HepG2 (cell line): ENCODE results near the gene AJUBA. TPM values are rescaled to one million over a fixed set of nuclear protein-coding genes. Genes with fewer than 3 reads are reported as not detected.

Source experiments
- EHMT2 ChIP-seq: fragments of 200-600 bp; sonication (generic); IDR thresholded peaks from 2 replicates; pipeline ENCODE4 v1.7.0; 2017; ENCODE audit warnings: antibody characterized with exemption, low read depth, low read length, borderline replicate concordance
- FOXA1 ChIP-seq, 2 experiments: fragments of 450-650 bp in 1 of 2; sonication (generic) in 1 of 2; formaldehyde crosslinking in 1 of 2; IDR thresholded peaks; 2 replicates each; pipeline versions ENCODE4 v1.4.0 to v1.6.1; 2016 to 2020; ENCODE audit warnings: missing genetic modification reagents in 1 of 2
- MAFK ChIP-seq, 2 experiments: IDR thresholded peaks in 1 of 2; conservative IDR thresholded peaks in 1 of 2; 2 replicates each; pipeline ENCODE4 v1.6.1; 2011; ENCODE audit warnings: improper control_type of control experiment in 2 of 2, low read length in 2 of 2
- MED13 ChIP-seq: sonication (generic); formaldehyde crosslinking; IDR thresholded peaks from 2 replicates; pipeline ENCODE4 v1.5.0; 2020; ENCODE audit warnings: missing genetic modification reagents
- MTA3 ChIP-seq: sonication (generic); formaldehyde crosslinking; IDR thresholded peaks from 2 replicates; pipeline ENCODE4 v1.4.0; 2020; ENCODE audit warnings: missing genetic modification reagents
- PCBP2 ChIP-seq: fragments of 200-400 bp; formaldehyde crosslinking; optimal IDR thresholded peaks from 2 replicates; pipeline ENCODE3; 2018; ENCODE audit warnings: low read length, low read depth; ENCODE audit not compliant: poor library complexity, severe bottlenecking
- PRPF4 ChIP-seq: fragments of 200-400 bp; formaldehyde crosslinking; IDR thresholded peaks from 2 replicates; pipeline ENCODE4 v1.6.1; 2016; ENCODE audit warnings: low read length, low read depth; ENCODE audit not compliant: poor library complexity, severe bottlenecking
- SIN3B ChIP-seq: fragments of 150-350 bp; IDR thresholded peaks from 2 replicates; pipeline ENCODE4 v1.6.1; 2014; ENCODE audit warnings: low read length
- SPEN ChIP-seq: sonication (generic); formaldehyde crosslinking; IDR thresholded peaks from 2 replicates; pipeline ENCODE4 v1.5.1; 2020; ENCODE audit warnings: low read depth, mild to moderate bottlenecking, missing genetic modification reagents
- SRSF4 ChIP-seq: fragments of 200-400 bp; formaldehyde crosslinking; IDR thresholded peaks from one replicate; pipeline ENCODE4 v1.6.1; 2018; ENCODE audit warnings: mild to moderate bottlenecking, low read depth, low read length, moderate library complexity; ENCODE audit not compliant: poor library complexity, severe bottlenecking
- TBL1XR1 ChIP-seq: fragments of 150-350 bp; IDR thresholded peaks from 2 replicates; pipeline ENCODE4 v1.6.1; 2014; ENCODE audit warnings: borderline replicate concordance, low read length; ENCODE audit not compliant: partially characterized antibody
- ZNF432 ChIP-seq: sonication (generic); formaldehyde crosslinking; IDR thresholded peaks from 2 replicates; pipeline ENCODE4 v1.5.0; 2020; ENCODE audit warnings: missing genetic modification reagents, mild to moderate bottlenecking, borderline replicate concordance
- ZNF773 ChIP-seq: sonication (generic); formaldehyde crosslinking; IDR thresholded peaks from 2 replicates; pipeline ENCODE4 v1.4.0; 2020; ENCODE audit warnings: missing genetic modification reagents, borderline replicate concordance
- ZNF816 ChIP-seq: sonication (generic); formaldehyde crosslinking; IDR thresholded peaks from 2 replicates; pipeline ENCODE4 v1.8.0; 2022; ENCODE audit warnings: missing genetic modification reagents, mild to moderate bottlenecking, borderline replicate concordance
- polyA plus RNA-seq, 8 experiments: library from polyadenylated mRNA; depleted of rRNA in 3 of 8; stranded (reverse) in 7 of 8; unstranded in 1 of 8; fragments of >200 nt; fragmentation: Illumina TruSeq in 4 of 8; extraction: Trizol in 4 of 8; gene quantifications; 2 replicates each; pipeline versions ENCODE4 v1.2.1 to v1.2.3, GENCODE V29; 2011 to 2016; ENCODE audit warnings: low read depth in 4 of 8, missing spikeins in 1 of 8, mixed read lengths in 1 of 8; ENCODE audit not compliant: insufficient read depth in 1 of 8
- total RNA-seq, 5 experiments: library from RNA; depleted of rRNA; stranded (reverse); fragments of >200 nt; fragmentation: Illumina TruSeq; extraction: Trizol; gene quantifications; 2 replicates each; pipeline ENCODE4 v1.2.3, GENCODE V29; 2016; ENCODE audit warnings: low read depth in 1 of 5
- TF ChIP-seq, protein P1 (sequence below): sonication (generic); formaldehyde crosslinking; IDR thresholded peaks from 2 replicates; pipeline ENCODE4 v1.4.0; 2020; ENCODE audit warnings: missing genetic modification reagents
- TF ChIP-seq, protein P2 (sequence below): sonication (generic); formaldehyde crosslinking; IDR thresholded peaks from 2 replicates; pipeline ENCODE4 v1.5.0; 2020; ENCODE audit warnings: mild to moderate bottlenecking, missing genetic modification reagents
- TF ChIP-seq, protein P3 (sequence below): sonication (generic); formaldehyde crosslinking; IDR thresholded peaks from 2 replicates; pipeline ENCODE4 v1.5.0; 2020; ENCODE audit warnings: mild to moderate bottlenecking, missing genetic modification reagents
- TF ChIP-seq, protein P4 (sequence below): sonication (generic); formaldehyde crosslinking; IDR thresholded peaks from 2 replicates; pipeline ENCODE4 v1.8.1; 2023; ENCODE audit warnings: missing genetic modification reagents, inconsistent platforms, borderline replicate concordance
- TF ChIP-seq, protein P5 (sequence below): sonication (generic); formaldehyde crosslinking; IDR thresholded peaks from 2 replicates; pipeline ENCODE4 v1.5.0; 2020; ENCODE audit warnings: mild to moderate bottlenecking, missing genetic modification reagents

The AJUBA gene
- total and polyA plus RNA-seq, 2 of the 13 experiments (the other 11 are each of a cell fraction or from before 2014, with no cell fraction given), result 157 to 241 TPM

DNA sequence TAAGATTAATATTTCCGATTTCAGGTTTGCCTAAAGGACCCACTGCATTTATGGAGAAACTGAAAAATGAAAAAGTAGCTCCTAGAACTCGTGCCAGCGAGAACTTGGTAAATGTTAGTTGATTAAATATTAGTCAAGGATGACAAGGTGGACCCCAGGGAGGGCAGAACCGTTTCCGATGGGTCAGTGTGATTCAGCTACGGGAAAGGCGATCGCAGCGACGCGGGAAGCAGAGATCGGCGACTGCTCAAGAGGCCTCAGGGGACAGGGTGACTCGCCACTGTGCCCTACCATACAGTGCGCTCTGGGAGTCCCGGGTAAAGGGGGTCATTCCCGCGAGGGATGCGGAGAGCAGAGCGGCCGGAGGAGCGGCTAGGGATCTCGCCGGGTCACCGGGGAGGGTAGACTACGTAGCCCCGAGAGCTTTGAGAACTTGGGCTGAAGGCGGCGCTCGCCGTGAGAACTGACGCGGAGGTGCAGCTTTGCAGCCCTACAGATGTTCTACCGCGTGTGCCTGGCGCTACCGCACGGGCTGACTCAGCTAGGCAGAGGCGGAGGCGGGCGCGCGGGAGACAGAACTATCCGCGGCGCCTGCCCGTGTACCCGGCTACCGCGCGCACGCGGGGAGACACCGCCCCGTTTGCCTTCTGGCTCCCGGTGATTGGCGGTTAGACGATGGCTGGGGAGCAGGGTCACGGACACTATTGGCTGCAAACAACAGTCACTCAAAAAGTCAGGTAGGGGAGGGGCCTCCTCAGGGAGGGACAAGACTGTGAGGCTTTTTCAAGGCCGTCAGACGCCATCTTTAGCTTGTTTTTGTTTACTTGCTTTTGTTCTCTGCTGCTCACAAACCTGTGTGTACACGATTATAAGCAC lies 24.4 kb upstream of the AJUBA start (continued):
- TF ChIP-seq, protein P1, sequence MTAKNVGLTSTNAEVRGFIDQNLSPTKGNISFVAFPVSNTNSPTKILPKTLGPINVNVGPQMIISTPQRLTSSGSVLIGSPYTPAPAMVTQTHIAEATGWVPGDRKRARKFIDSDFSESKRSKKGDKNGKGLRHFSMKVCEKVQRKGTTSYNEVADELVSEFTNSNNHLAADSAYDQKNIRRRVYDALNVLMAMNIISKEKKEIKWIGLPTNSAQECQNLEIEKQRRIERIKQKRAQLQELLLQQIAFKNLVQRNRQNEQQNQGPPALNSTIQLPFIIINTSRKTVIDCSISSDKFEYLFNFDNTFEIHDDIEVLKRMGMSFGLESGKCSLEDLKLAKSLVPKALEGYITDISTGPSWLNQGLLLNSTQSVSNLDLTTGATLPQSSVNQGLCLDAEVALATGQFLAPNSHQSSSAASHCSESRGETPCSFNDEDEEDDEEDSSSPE (CRISPR knock-in tag), result peak; percentile 98
- TF ChIP-seq FOXA1 (IDR thresholded peaks at IDR 0.05), result no peak
- peak; percentile 76; the same call in 1 of the 2 replicates for TF ChIP-seq FOXA1 (CRISPR knock-in tag; IDR thresholded peaks at IDR 0.05)
- no peak for TF ChIP-seq SRSF4
- TF ChIP-seq, protein P2, sequence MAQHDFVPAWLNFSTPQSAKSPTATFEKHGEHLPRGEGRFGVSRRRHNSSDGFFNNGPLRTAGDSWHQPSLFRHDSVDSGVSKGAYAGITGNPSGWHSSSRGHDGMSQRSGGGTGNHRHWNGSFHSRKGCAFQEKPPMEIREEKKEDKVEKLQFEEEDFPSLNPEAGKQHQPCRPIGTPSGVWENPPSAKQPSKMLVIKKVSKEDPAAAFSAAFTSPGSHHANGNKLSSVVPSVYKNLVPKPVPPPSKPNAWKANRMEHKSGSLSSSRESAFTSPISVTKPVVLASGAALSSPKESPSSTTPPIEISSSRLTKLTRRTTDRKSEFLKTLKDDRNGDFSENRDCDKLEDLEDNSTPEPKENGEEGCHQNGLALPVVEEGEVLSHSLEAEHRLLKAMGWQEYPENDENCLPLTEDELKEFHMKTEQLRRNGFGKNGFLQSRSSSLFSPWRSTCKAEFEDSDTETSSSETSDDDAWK, result no peak
- TF ChIP-seq ZNF432 (CRISPR knock-in tag), result 0 out of 2 replicates have a peak, but pooled peaks have one; percentile 70
- TF ChIP-seq PCBP2, result no peak
- TF ChIP-seq SPEN (CRISPR knock-in tag), result peak; percentile 97
- TF ChIP-seq SIN3B, result no peak
- TF ChIP-seq, protein P3, sequence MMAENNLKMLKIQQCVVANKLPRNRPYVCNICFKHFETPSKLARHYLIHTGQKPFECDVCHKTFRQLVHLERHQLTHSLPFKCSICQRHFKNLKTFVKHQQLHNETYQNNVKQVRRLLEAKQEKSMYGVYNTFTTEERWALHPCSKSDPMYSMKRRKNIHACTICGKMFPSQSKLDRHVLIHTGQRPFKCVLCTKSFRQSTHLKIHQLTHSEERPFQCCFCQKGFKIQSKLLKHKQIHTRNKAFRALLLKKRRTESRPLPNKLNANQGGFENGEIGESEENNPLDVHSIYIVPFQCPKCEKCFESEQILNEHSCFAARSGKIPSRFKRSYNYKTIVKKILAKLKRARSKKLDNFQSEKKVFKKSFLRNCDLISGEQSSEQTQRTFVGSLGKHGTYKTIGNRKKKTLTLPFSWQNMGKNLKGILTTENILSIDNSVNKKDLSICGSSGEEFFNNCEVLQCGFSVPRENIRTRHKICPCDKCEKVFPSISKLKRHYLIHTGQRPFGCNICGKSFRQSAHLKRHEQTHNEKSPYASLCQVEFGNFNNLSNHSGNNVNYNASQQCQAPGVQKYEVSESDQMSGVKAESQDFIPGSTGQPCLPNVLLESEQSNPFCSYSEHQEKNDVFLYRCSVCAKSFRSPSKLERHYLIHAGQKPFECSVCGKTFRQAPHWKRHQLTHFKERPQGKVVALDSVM, result peak; percentile 82
- peak; percentile 95 for TF ChIP-seq MED13 (CRISPR knock-in tag)
- peak; percentile 62 for TF ChIP-seq TBL1XR1
- TF ChIP-seq, protein P4, sequence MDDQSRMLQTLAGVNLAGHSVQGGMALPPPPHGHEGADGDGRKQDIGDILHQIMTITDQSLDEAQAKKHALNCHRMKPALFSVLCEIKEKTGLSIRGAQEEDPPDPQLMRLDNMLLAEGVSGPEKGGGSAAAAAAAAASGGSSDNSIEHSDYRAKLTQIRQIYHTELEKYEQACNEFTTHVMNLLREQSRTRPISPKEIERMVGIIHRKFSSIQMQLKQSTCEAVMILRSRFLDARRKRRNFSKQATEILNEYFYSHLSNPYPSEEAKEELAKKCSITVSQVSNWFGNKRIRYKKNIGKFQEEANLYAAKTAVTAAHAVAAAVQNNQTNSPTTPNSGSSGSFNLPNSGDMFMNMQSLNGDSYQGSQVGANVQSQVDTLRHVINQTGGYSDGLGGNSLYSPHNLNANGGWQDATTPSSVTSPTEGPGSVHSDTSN (CRISPR knock-in tag), result peak; percentile 98
- peak; percentile 96 for TF ChIP-seq ZNF773
- no peak for TF ChIP-seq EHMT2
- peak; percentile 74 to 80 for TF ChIP-seq MAFK (conservative IDR thresholded peaks at IDR 0.05 in 1 of 2, IDR thresholded peaks at IDR 0.05 in 1 of 2; ENCODE audit: low read length in 2 of 2)
- TF ChIP-seq, protein P5, sequence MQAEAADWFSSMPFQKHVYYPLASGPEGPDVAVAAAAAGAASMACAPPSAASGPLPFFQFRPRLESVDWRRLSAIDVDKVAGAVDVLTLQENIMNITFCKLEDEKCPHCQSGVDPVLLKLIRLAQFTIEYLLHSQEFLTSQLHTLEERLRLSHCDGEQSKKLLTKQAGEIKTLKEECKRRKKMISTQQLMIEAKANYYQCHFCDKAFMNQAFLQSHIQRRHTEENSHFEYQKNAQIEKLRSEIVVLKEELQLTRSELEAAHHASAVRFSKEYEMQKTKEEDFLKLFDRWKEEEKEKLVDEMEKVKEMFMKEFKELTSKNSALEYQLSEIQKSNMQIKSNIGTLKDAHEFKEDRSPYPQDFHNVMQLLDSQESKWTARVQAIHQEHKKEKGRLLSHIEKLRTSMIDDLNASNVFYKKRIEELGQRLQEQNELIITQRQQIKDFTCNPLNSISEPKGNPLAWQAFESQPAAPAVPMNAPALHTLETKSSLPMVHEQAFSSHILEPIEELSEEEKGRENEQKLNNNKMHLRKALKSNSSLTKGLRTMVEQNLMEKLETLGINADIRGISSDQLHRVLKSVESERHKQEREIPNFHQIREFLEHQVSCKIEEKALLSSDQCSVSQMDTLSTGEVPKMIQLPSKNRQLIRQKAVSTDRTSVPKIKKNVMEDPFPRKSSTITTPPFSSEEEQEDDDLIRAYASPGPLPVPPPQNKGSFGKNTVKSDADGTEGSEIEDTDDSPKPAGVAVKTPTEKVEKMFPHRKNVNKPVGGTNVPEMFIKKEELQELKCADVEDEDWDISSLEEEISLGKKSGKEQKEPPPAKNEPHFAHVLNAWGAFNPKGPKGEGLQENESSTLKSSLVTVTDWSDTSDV (CRISPR knock-in tag), result peak; percentile 95; the same call in 1 of the 2 replicates
- no peak for TF ChIP-seq ZNF816 (CRISPR knock-in tag)
- TF ChIP-seq MTA3, result peak; percentile 83; the same call in 1 of the 2 replicates
- no peak for TF ChIP-seq PRPF4
